Measurements from ENCODE around the gene CEP250. TPM values are rescaled to one million over a fixed set of nuclear protein-coding genes. Genes with fewer than 3 reads are reported as not detected.

CEP250 gene
- total and polyA plus RNA-seq, 4 donors, result 16.2 to 32.5 (median 19.9) TPM

DNA sequence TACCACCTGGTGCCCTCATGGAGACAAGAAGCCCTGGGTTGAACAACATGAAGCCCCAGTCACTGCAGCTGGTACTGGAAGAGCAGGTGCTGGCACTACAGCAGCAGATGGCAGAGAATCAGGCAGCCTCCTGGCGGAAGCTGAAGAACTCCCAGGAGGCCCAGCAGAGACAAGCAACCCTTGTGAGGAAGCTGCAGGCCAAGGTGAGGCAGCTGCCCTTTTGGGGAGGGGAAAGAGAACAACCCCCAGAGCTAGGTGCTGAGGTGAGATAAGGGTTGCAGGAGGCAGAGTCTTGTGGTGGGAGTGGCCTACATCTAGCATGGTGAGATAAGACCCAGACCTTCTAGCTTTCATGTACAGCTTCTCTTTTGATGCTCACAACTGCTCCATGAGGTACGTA, 7.0 kb downstream of the CEP250 start:
- ATAC-seq (ENCODE audit: low FRiP score) (no peak), DNase-seq (no peak)
- Histone ChIP-seq H3K9me3 (ENCODE audit: control insufficient read depth, low read length) (no peaks in the 10 kb centered on the region), H3K27me3 (ENCODE audit: control insufficient read depth in 1 of 2, insufficient read depth in 2 of 2, low read length in 1 of 2) (no peaks in the 10 kb centered on the region), H3K36me3 (ENCODE audit: control insufficient read depth in 1 of 2, insufficient read depth in 2 of 2, low read length in 1 of 2) (peaks cover 5 to 10% of the 10 kb centered on the region in 2 donors), H3K4me1 (ENCODE audit: control insufficient read depth in 1 of 2, insufficient read depth in 2 of 2, low read length in 2 of 2) (no peaks in the 10 kb centered on the region), H3K27ac (ENCODE audit: low read depth in 1 of 2, low read length in 2 of 2) (no peak overlapping the region), H3K4me3 (ENCODE audit: low read length in 2 of 2) (no peak overlapping the region)
- WGBS, 2 donors, result 87 to 94% methylated on average over 2 of the region's 2 CpGs
- intact Hi-C loops (cut with DNase I), result loop anchor here (5.0 to 10.0 kb wide), 4 partner anchors 140 to 442 kb away; partner anchors contain the start of genes NFS1 (in 1 of the 2) and ROMO1 (in 1 of the 2)

DNA sequence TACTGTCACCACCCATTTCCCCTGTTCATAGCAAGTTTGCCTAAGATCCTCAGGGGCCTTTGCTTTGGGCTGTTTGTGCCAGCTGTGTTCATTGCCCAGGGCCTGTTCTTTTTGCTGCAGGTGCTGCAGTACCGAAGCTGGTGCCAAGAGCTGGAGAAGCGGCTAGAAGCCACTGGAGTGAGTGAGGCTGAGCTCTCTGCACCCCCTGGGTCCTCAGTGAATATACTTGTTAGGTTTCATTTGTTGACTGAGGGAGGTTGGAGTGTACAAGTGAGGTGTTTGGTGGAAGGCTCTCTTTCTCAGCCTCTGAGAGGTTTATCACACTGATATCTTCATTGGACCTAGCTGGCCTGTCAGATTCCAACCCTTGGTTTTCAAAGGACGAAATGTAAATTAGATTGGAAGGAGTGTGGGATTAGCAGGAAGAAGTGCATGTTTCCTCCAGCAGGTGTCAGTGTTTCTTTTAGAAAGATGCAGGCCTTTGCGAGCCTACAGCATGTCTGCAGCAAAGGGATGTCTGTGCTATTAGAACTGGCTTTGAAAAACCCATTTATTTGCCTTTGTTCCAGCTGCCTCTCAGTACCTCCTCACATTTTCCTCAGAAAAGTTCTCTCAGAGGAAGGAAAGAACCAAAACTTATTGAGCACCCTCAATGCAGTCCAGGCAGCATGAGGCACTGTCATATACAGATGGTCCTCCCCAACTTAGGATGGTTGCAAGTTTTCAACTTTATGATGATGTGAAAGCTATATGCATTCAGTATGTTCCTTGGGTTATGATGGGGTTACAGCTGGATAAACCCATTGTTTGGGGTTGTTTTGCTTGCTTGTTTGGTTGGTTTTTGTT, 8.3 kb downstream of the CEP250 start:
- no peaks in the 10 kb centered on the region for H3K4me1 ChIP-seq (ENCODE audit: control insufficient read depth in 1 of 2, insufficient read depth in 2 of 2, low read length in 2 of 2)
- ATAC-seq (ENCODE audit: low FRiP score), result peak; percentile 60
- no peak overlapping the region for H3K27ac ChIP-seq (ENCODE audit: low read depth in 1 of 2, low read length in 2 of 2)
- intact Hi-C loops (cut with DNase I), result loop anchor here (5.0 to 10.0 kb wide), 4 partner anchors 139 to 441 kb away; partner anchors contain the start of genes NFS1 (in 1 of the 2) and ROMO1 (in 1 of the 2)
- DNase-seq, result no peak
- peaks cover 5 to 10% of the 10 kb centered on the region in 2 donors for H3K36me3 ChIP-seq (ENCODE audit: control insufficient read depth in 1 of 2, insufficient read depth in 2 of 2, low read length in 1 of 2)
- H3K9me3 ChIP-seq (ENCODE audit: control insufficient read depth, low read length), result no peaks in the 10 kb centered on the region
- H3K4me3 ChIP-seq (ENCODE audit: low read length in 2 of 2), result no peak overlapping the region
- WGBS, 2 donors, result 34 to 41% methylated on average over 4 of the region's 4 CpGs
- no peaks in the 10 kb centered on the region for H3K27me3 ChIP-seq (ENCODE audit: control insufficient read depth in 1 of 2, insufficient read depth in 2 of 2, low read length in 1 of 2)

DNA sequence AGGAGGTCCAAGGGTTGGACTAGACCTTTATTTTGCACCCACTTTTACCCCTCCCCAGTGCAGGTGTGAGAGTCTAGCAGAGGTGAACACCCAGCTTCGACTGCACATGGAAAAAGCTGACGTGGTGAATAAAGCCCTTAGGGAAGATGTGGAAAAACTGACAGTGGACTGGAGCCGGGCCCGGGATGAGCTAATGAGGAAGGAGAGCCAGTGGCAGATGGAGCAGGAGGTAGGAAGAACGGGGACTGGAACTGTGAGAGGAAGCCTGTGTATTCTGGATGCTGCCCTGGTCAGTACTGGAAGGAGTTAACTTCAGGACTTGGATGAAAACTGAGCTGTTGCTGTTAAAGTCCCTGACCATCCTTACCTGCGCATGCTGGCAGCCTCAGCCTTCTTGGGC, 10.6 kb downstream of the CEP250 start:
- Histone ChIP-seq H3K4me1 (ENCODE audit: control insufficient read depth in 1 of 2, insufficient read depth in 2 of 2, low read length in 2 of 2) (no peaks in the 10 kb centered on the region), H3K9me3 (ENCODE audit: control insufficient read depth, low read length) (no peaks in the 10 kb centered on the region), H3K27ac (ENCODE audit: low read depth in 1 of 2, low read length in 2 of 2) (no peak overlapping the region), H3K27me3 (ENCODE audit: control insufficient read depth in 1 of 2, insufficient read depth in 2 of 2, low read length in 1 of 2) (no peaks in the 10 kb centered on the region), H3K4me3 (ENCODE audit: low read length in 2 of 2) (no peak overlapping the region), H3K36me3 (ENCODE audit: control insufficient read depth in 1 of 2, insufficient read depth in 2 of 2, low read length in 1 of 2) (peaks cover 3 to 10% of the 10 kb centered on the region in 2 donors)
- intact Hi-C loops (cut with DNase I), result loop anchor here (10.0 kb wide), 3 partner anchors 229 to 439 kb away; partner anchors contain the start of genes NFS1 (in 1 of the 2) and ROMO1 (in 1 of the 2)
- ATAC-seq (ENCODE audit: low FRiP score) (no peak), DNase-seq (no peak)
- 85 to 88% methylated on average over 6 of the region's 6 CpGs for WGBS, 2 donors

DNA sequence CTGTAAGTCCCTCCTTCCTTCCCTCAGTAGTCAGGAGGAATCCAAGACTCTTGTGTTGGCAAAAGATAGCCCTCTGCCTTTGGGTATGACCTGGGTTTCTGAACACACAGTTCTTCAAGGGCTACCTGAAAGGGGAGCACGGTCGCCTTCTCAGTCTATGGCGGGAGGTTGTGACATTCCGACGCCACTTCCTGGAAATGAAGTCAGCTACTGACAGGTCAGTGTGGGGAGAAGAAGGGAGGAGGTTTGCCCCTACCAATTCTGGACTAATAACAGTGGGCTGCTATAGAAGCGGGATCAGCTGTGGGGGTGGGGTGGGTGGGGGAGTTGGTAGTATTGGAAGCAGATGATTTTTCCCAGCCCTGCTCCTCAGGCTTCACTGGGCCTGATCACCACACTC, 11.5 kb downstream of the CEP250 start:
- Histone ChIP-seq H3K27me3 (ENCODE audit: control insufficient read depth in 1 of 2, insufficient read depth in 2 of 2, low read length in 1 of 2) (no peaks in the 10 kb centered on the region), H3K9me3 (ENCODE audit: control insufficient read depth, low read length) (no peaks in the 10 kb centered on the region), H3K27ac (ENCODE audit: low read depth in 1 of 2, low read length in 2 of 2) (no peak overlapping the region), H3K36me3 (ENCODE audit: control insufficient read depth in 1 of 2, insufficient read depth in 2 of 2, low read length in 1 of 2) (peaks cover 2 to 10% of the 10 kb centered on the region in 2 donors), H3K4me3 (ENCODE audit: low read length in 2 of 2) (no peak overlapping the region), H3K4me1 (ENCODE audit: control insufficient read depth in 1 of 2, insufficient read depth in 2 of 2, low read length in 2 of 2) (no peaks in the 10 kb centered on the region)
- ATAC-seq (ENCODE audit: low FRiP score) (no peak), DNase-seq (no peak)
- 80 to 90% methylated on average over 6 of the region's 6 CpGs for WGBS, 2 donors
- intact Hi-C loops (cut with DNase I), result loop anchor here (10.0 kb wide), 3 partner anchors 228 to 438 kb away; partner anchors contain the start of genes NFS1 (in 1 of the 2) and ROMO1 (in 1 of the 2)

DNA sequence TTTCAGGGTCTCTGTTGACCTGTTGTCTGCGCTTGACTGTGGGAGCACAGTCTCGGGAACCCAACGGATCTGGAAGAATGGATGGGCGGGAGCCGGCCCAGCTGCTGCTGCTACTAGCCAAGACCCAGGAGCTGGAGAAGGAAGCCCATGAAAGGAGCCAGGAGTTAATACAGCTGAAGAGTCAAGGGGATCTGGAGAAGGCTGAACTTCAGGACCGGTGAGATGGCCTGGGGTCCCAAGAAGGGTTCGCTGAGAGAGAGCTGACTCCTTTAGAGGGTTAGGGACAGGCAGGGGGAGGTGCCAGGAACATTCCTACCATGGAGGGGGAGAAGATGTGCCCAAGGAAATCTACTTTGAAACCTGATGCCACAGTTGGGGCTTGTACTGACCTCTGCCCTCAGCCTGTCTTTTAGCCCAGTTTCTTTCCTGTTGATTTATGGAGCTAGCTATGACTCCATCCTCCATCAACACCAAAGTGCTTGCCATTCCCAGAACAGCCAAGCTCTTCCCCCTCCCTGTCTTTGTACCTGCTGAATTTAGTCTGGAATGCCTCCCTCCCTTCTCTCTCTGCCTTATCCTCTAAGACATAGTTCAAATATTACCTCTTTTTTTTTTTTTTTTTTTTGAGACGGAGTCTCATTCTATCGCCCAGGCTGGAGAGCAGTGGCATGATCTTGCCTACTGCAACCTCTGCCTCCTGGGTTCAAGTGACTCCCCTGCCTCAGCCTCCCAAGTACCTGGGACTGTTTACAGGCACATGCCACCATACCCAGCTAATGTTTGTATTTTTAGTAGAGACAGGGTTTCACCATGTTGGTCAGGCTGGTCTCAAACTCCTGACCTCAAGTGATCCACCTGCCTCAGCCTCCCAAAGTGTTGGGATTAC, 12.2 kb downstream of the CEP250 start:
- Histone ChIP-seq H3K27me3 (ENCODE audit: control insufficient read depth in 1 of 2, insufficient read depth in 2 of 2, low read length in 1 of 2) (no peaks in the 10 kb centered on the region), H3K9me3 (ENCODE audit: control insufficient read depth, low read length) (no peaks in the 10 kb centered on the region), H3K4me1 (ENCODE audit: control insufficient read depth in 1 of 2, insufficient read depth in 2 of 2, low read length in 2 of 2) (no peaks in the 10 kb centered on the region), H3K4me3 (ENCODE audit: low read length in 2 of 2) (no peak overlapping the region), H3K36me3 (ENCODE audit: control insufficient read depth in 1 of 2, insufficient read depth in 2 of 2, low read length in 1 of 2) (peaks cover 2 to 11% of the 10 kb centered on the region in 2 donors), H3K27ac (ENCODE audit: low read depth in 1 of 2, low read length in 2 of 2) (no peak overlapping the region)
- 70 to 76% methylated on average over 9 of the region's 9 CpGs for WGBS, 2 donors
- ATAC-seq (ENCODE audit: low FRiP score), result peak; percentile 61
- intact Hi-C loops (cut with DNase I), result loop anchor here (10.0 kb wide), 3 partner anchors 227 to 437 kb away; partner anchors contain the start of genes NFS1 (in 1 of the 2) and ROMO1 (in 1 of the 2)
- no peak for DNase-seq

DNA sequence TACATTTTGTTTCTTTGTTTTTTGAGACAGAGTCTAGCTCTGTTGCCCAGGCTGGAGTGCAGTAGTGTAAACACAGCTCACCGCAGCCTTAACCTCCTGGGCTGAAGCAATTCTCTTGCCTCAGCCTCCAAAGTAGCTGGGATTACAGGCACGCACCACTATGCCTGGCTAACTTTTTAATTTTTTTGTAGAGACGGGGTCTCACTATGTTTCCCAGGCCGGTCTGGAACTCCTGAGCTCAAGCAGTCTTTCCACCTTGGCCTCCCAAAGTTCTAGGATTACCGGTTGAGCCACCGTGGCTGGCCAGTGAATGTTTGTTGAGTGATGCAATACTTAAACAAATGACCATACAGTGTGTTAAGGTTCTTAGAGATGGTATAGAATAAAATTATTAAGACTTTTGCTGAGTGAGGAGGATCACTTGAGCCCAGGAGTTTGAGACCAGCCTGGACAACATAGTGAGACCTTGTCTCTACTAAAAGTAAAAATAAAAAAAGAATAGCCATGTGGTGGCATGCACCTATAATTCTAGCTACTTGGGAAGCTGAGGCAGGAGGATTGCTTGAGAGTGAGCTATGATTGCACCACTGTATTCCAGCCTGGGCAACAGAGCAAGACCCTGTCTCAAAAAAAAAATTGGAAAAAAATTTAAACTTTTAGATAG, 13.4 kb downstream of the CEP250 start:
- no peaks in the 10 kb centered on the region for H3K9me3 ChIP-seq (ENCODE audit: control insufficient read depth, low read length)
- 68 to 69% methylated on average over 6 of the region's 6 CpGs for WGBS, 2 donors
- H3K36me3 ChIP-seq (ENCODE audit: control insufficient read depth in 1 of 2, insufficient read depth in 2 of 2, low read length in 1 of 2), result peaks cover 2 to 20% of the 10 kb centered on the region in 2 donors
- no peak overlapping the region for H3K4me3 ChIP-seq (ENCODE audit: low read length in 2 of 2)
- H3K27ac ChIP-seq (ENCODE audit: low read depth in 1 of 2, low read length in 2 of 2), result no peak overlapping the region
- ATAC-seq (ENCODE audit: low FRiP score) (no peak), DNase-seq (no peak)
- no peaks in the 10 kb centered on the region for H3K27me3 ChIP-seq (ENCODE audit: control insufficient read depth in 1 of 2, insufficient read depth in 2 of 2, low read length in 1 of 2)
- no peaks in the 10 kb centered on the region for H3K4me1 ChIP-seq (ENCODE audit: control insufficient read depth in 1 of 2, insufficient read depth in 2 of 2, low read length in 2 of 2)
- intact Hi-C loops (cut with DNase I), result loop anchor here (10.0 kb wide), 3 partner anchors 226 to 436 kb away; partner anchors contain the start of genes NFS1 (in 1 of the 2) and ROMO1 (in 1 of the 2)

DNA sequence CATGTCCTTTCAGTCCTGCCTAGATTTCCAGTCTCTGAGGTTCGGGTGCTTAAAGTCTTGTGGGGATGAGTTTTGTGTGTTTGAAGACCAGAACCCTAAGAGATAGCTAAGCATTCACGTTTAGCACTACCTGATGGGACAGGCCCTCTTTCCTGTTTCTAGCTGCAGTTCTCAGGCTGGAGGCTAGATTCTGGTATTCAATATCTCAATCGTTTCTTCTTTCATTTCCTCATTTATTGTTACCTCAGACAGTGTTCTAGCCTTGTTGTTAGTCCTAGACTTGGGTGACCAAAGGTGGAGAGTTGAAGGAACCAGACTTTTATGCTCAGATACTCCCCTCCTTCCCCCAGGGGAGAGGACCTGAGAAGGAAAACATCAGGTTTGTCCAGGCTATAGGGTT, 16.8 kb downstream of the CEP250 start:
- intact Hi-C loops (cut with DNase I), result no loop called here
- WGBS, 2 donors, result 86 to 87% methylated on average over 3 of the region's 3 CpGs
- Histone ChIP-seq H3K4me3 (ENCODE audit: low read length in 2 of 2) (no peak overlapping the region), H3K4me1 (ENCODE audit: control insufficient read depth in 1 of 2, insufficient read depth in 2 of 2, low read length in 2 of 2) (no peaks in the 10 kb centered on the region), H3K27me3 (ENCODE audit: control insufficient read depth in 1 of 2, insufficient read depth in 2 of 2, low read length in 1 of 2) (no peaks in the 10 kb centered on the region), H3K27ac (ENCODE audit: low read depth in 1 of 2, low read length in 2 of 2) (no peak overlapping the region), H3K36me3 (ENCODE audit: control insufficient read depth in 1 of 2, insufficient read depth in 2 of 2, low read length in 1 of 2) (peaks cover 3 to 22% of the 10 kb centered on the region in 2 donors), H3K9me3 (ENCODE audit: control insufficient read depth, low read length) (no peaks in the 10 kb centered on the region)
- DNase-seq (no peak), ATAC-seq (ENCODE audit: low FRiP score) (no peak)

DNA sequence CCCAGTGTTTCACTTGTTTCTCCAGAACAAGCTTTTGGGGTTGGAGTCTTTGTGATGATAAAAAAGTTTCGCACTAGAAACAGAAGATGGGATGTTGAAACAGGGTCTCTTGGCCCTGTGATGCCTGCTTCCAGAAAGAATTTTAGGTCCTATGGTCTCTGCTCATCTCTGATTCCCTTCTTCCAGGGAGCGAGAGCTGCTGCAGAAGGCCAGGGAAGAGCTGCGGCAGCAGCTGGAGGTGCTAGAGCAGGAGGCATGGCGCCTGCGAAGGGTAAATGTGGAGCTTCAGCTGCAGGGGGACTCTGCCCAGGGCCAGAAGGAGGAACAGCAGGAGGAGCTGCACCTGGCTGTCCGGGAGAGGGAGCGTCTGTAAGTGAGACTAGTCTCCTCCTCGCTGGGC, 18.3 kb downstream of the CEP250 start:
- Histone ChIP-seq H3K36me3 (ENCODE audit: control insufficient read depth in 1 of 2, insufficient read depth in 2 of 2, low read length in 1 of 2) (peaks cover 6 to 24% of the 10 kb centered on the region in 2 donors), H3K27me3 (ENCODE audit: control insufficient read depth in 1 of 2, insufficient read depth in 2 of 2, low read length in 1 of 2) (no peaks in the 10 kb centered on the region), H3K4me1 (ENCODE audit: control insufficient read depth in 1 of 2, insufficient read depth in 2 of 2, low read length in 2 of 2) (no peaks in the 10 kb centered on the region), H3K4me3 (ENCODE audit: low read length in 2 of 2) (no peak overlapping the region), H3K9me3 (ENCODE audit: control insufficient read depth, low read length) (no peaks in the 10 kb centered on the region), H3K27ac (ENCODE audit: low read depth in 1 of 2, low read length in 2 of 2) (no peak overlapping the region)
- DNase-seq, result no peak
- whole genome bisulfite sequencing, 2 donors, result 84 to 86% methylated on average over 8 of the region's 8 CpGs
- no peak for ATAC-seq (ENCODE audit: low FRiP score)
- intact Hi-C loops (cut with DNase I), result no loop called here

Data from aorta (tissue), 5 donors.